Natural killer cell (primary cell): ENCODE measurements around the gene DUSP1. TPM values are rescaled to one million over a fixed set of nuclear protein-coding genes. Genes with fewer than 3 reads are reported as not detected.

Experiments used
- ATAC-seq, 3 donors: fragments of 150-1000 bp in 2 of 3; fragments of 200-7000 bp in 1 of 3; cut with Tn5 transposase; 1 replicate in 1 of 3; 2 replicates in 2 of 3; pipeline ENCODE4 v1.10.0; 2021; ENCODE audit warnings: mild to moderate bottlenecking in 2 of 3, moderate library complexity in 2 of 3
- DNase-seq, 2 donors: peaks; one replicate each; pipeline versions ENCODE4 v3.0.0 to v3.0.0-alpha.2; 2013 to 2021; ENCODE audit warnings: mixed read lengths in 1 of 2
- H3K27ac ChIP-seq: one replicate; pipeline ENCODE4 v1.5.1; 2013; ENCODE audit warnings: mild to moderate bottlenecking, low read length
- H3K27me3 ChIP-seq: one replicate; pipeline ENCODE4 v1.6.1; 2013; ENCODE audit warnings: low read length; ENCODE audit not compliant: control insufficient read depth, insufficient read depth
- H3K36me3 ChIP-seq: one replicate; pipeline ENCODE4 v1.6.1; 2013; ENCODE audit warnings: low read length; ENCODE audit not compliant: control insufficient read depth, insufficient read depth
- H3K4me1 ChIP-seq: one replicate; pipeline ENCODE4 v1.6.1; 2013; ENCODE audit warnings: low read length; ENCODE audit not compliant: control insufficient read depth, insufficient read depth
- H3K4me3 ChIP-seq: one replicate; pipeline ENCODE4 v1.5.1; 2013; ENCODE audit warnings: low read length
- H3K9me3 ChIP-seq: one replicate; pipeline ENCODE4 v1.6.1; 2013; ENCODE audit warnings: low read length; ENCODE audit not compliant: control insufficient read depth, insufficient read depth
- H3K27ac Mint-ChIP-seq, 2 donors: one replicate each; pipeline ENCODE4 v1.8.0; 2022; ENCODE audit warnings: mild to moderate bottlenecking in 2 of 2, mixed read lengths in 2 of 2, moderate library complexity in 1 of 2
- H3K27me3 Mint-ChIP-seq, 2 donors: one replicate each; pipeline ENCODE4 v1.8.0; 2022; ENCODE audit warnings: low read depth in 2 of 2, mixed read lengths in 2 of 2
- H3K36me3 Mint-ChIP-seq: one replicate; pipeline ENCODE4 v1.8.0; 2022; ENCODE audit warnings: mixed read lengths
- H3K4me1 Mint-ChIP-seq, 2 donors: one replicate each; pipeline ENCODE4 v1.8.0; 2022; ENCODE audit warnings: mixed read lengths in 2 of 2
- H3K4me3 Mint-ChIP-seq: one replicate; pipeline ENCODE4 v1.8.0; 2022; ENCODE audit warnings: mild to moderate bottlenecking, moderate library complexity, mixed read lengths
- H3K9me3 Mint-ChIP-seq, 2 donors: one replicate each; pipeline ENCODE4 v1.8.0; 2022; ENCODE audit warnings: mixed read lengths in 2 of 2
- CTCF ChIP-seq: fragments of 200-600 bp; IDR thresholded peaks from one replicate; pipeline ENCODE4 v1.8.0; 2022; ENCODE audit warnings: antibody characterized with exemption
- WGBS: methylation state at CpG from one replicate; pipeline ENCODE4 v1.1.7; 2013; ENCODE audit warnings: missing lambda C conversion rate; ENCODE audit not compliant: insufficient coverage; 5-methylcytosine and 5-hydroxymethylcytosine counted together
- intact Hi-C: fragments of 100-400 bp; cut with micrococcal nuclease; formaldehyde crosslinking; loops from one replicate; pipeline ENCODE4 v1.14.2; 2022
- total RNA-seq, 4 donors: library from RNA; stranded (reverse); fragments of 120-200 nt in 1 of 4; gene quantifications; one replicate each; pipeline versions ENCODE4 v1.2.3 to v1.2.4, GENCODE V29; 2013 to 2022

DUSP1 gene
- total RNA-seq, 3 donors from 2014 or later (not counting 1 experiment from before 2014, with no cell fraction given): 1,579 to 2,725 (median 2,168) TPM

- H3K27me3 Mint-ChIP-seq: peaks cover 41 to 43% of the 10 kb centered on the region in 2 donors
- H3K9me3 Mint-ChIP-seq: no peaks in the 10 kb centered on the region
- intact Hi-C loops: loop anchor here (5.0 kb wide), 1 partner anchor 132 kb away; no protein-coding TSS in a partner anchor
- H3K27ac ChIP-seq: no peak overlapping the region
- H3K27ac Mint-ChIP-seq: no peak overlapping the region
- no peaks in the 10 kb centered on the region for H3K36me3 ChIP-seq
- H3K4me1 Mint-ChIP-seq: peaks cover 28 to 33% of the 10 kb centered on the region in 2 donors
- H3K9me3 ChIP-seq: no peaks in the 10 kb centered on the region
- peaks cover 40% of the 10 kb centered on the region for H3K4me1 ChIP-seq
- no peak overlapping the region for H3K4me3 ChIP-seq
- H3K27me3 ChIP-seq: peaks cover 15% of the 10 kb centered on the region
- H3K36me3 Mint-ChIP-seq: no peaks in the 10 kb centered on the region
- DNase-seq (no peak), ATAC-seq (no peak)
- 87% methylated on average over 5 of the region's 5 CpGs for WGBS
- no peak for TF ChIP-seq CTCF
- H3K4me3 Mint-ChIP-seq: no peak overlapping the region
These were observed 50.3 kb downstream of the DUSP1 start for GRCh38 chr5:172720655-172721054.

GRCh38 chr5:172719211-172719610 is 51.8 kb downstream of the DUSP1 start:
- Histone ChIP-seq H3K4me1 (peaks cover 45% of the 10 kb centered on the region), H3K9me3 (no peaks in the 10 kb centered on the region), H3K27ac (no peak overlapping the region), H3K36me3 (no peaks in the 10 kb centered on the region), H3K4me3 (no peak overlapping the region), H3K27me3 (peaks cover 15% of the 10 kb centered on the region)
- Mint-ChIP-seq H3K4me1 (peaks cover 31 to 33% of the 10 kb centered on the region in 2 donors), H3K27me3 (peaks cover 27 to 37% of the 10 kb centered on the region in 2 donors), H3K27ac (no peak overlapping the region), H3K4me3 (no peak overlapping the region), H3K9me3 (no peaks in the 10 kb centered on the region), H3K36me3 (no peaks in the 10 kb centered on the region)
- no peak for TF ChIP-seq CTCF
- 92% methylated on average over 4 of the region's 4 CpGs for WGBS
- DNase-seq: no peak
- no peak for ATAC-seq
- intact Hi-C loops: no loop called here

- H3K27ac Mint-ChIP-seq: no peak overlapping the region
- Histone ChIP-seq H3K4me3 (no peak overlapping the region), H3K4me1 (peaks cover 45% of the 10 kb centered on the region), H3K36me3 (no peaks in the 10 kb centered on the region), H3K27me3 (peaks cover 13% of the 10 kb centered on the region), H3K9me3 (no peaks in the 10 kb centered on the region), H3K27ac (no peak overlapping the region)
- no peak for TF ChIP-seq CTCF
- intact Hi-C loops: no loop called here
- H3K36me3 Mint-ChIP-seq: no peaks in the 10 kb centered on the region
- no peak for ATAC-seq
- H3K4me1 Mint-ChIP-seq: peaks cover 32 to 33% of the 10 kb centered on the region in 2 donors
- 96% methylated on average over 3 of the region's 3 CpGs for WGBS
- peaks cover 21 to 34% of the 10 kb centered on the region in 2 donors for H3K27me3 Mint-ChIP-seq
- DNase-seq: no peak
- no peaks in the 10 kb centered on the region for H3K9me3 Mint-ChIP-seq
- H3K4me3 Mint-ChIP-seq: no peak overlapping the region
These were observed 52.4 kb downstream of the DUSP1 start for GRCh38 chr5:172718527-172719114.

Other genes with a start within 250 kb of the DUSP1 start
- gene NEURL1B, start 129.9 kb downstream of the DUSP1 start, total RNA-seq: under 1 TPM; 0.28 to 0.54 (median 0.45) TPM
- 100 to 1,000 TPM in 2 of 3 donors, 10 to 100 TPM in 1; 86.2 to 126 (median 121) TPM for gene ERGIC1, start 63.1 kb upstream of the DUSP1 start, total RNA-seq
- gene RPL26L1, start 188.2 kb upstream of the DUSP1 start, total RNA-seq: 10 to 100 TPM; 11.2 to 12.4 (median 12.1) TPM
- 100 to 1,000 TPM; 101 to 141 (median 103) TPM for gene ATP6V0E1, start 212.6 kb upstream of the DUSP1 start, total RNA-seq